HUES6 (cell line): ENCODE results near the gene EMSY.

Experiments
- H3K27ac ChIP-seq: 2 replicates; pipeline ENCODE4 v1.7.0; 2013; ENCODE audit warnings: low read depth, mild to moderate bottlenecking, low read length, inconsistent platforms
- H3K27me3 ChIP-seq: 2 replicates; pipeline ENCODE4 v1.6.1; 2013; ENCODE audit warnings: low read length; ENCODE audit not compliant: control insufficient read depth, insufficient read depth
- H3K36me3 ChIP-seq: 2 replicates; pipeline ENCODE4 v1.6.1; 2013; ENCODE audit warnings: low read length; ENCODE audit not compliant: control insufficient read depth, insufficient read depth
- H3K4me1 ChIP-seq: 2 replicates; pipeline ENCODE4 v1.6.1; 2013; ENCODE audit warnings: low read length; ENCODE audit not compliant: control insufficient read depth, insufficient read depth
- H3K4me3 ChIP-seq: 2 replicates; pipeline ENCODE4 v1.5.1; 2013; ENCODE audit warnings: low read depth, low read length
- H3K9ac ChIP-seq: one replicate; pipeline ENCODE4 v1.6.1; 2013; ENCODE audit warnings: mild to moderate bottlenecking, low read length
- H3K9me3 ChIP-seq: 2 replicates; pipeline ENCODE4 v1.6.1; 2013; ENCODE audit warnings: low read depth, low read length; ENCODE audit not compliant: control insufficient read depth, insufficient read depth

Gene EMSY

GRCh38 chr11:76419896-76420295 lies 24.9 kb upstream of the EMSY start:
- Histone ChIP-seq H3K4me1 (no peaks in the 10 kb centered on the region), H3K36me3 (no peaks in the 10 kb centered on the region)

GRCh38 chr11:76424379-76424778 lies 20.4 kb upstream of the EMSY start:
- no peak overlapping the region for H3K4me3 ChIP-seq
- no peaks in the 10 kb centered on the region for H3K27me3 ChIP-seq
- H3K9me3 ChIP-seq: no peaks in the 10 kb centered on the region
- no peaks in the 10 kb centered on the region for H3K36me3 ChIP-seq
- no peak overlapping the region for H3K9ac ChIP-seq
- H3K4me1 ChIP-seq: 0 out of 2 replicates have a peak, but pooled peaks cover 3% of the 10 kb centered on the region
- no peak overlapping the region for H3K27ac ChIP-seq

More at GRCh38 chr11:76419896-76420295, 24.9 kb upstream of the EMSY start:
- Histone ChIP-seq H3K27ac (no peak overlapping the region), H3K4me3 (no peak overlapping the region), H3K9me3 (no peaks in the 10 kb centered on the region), H3K9ac (no peak overlapping the region), H3K27me3 (no peaks in the 10 kb centered on the region)

- H3K27me3 ChIP-seq: no peaks in the 10 kb centered on the region
- no peaks in the 10 kb centered on the region for H3K36me3 ChIP-seq
- H3K9ac ChIP-seq: no peak overlapping the region
- H3K4me1 ChIP-seq: 0 out of 2 replicates have a peak, but pooled peaks cover 3% of the 10 kb centered on the region
- no peak overlapping the region for H3K4me3 ChIP-seq
- no peak overlapping the region for H3K27ac ChIP-seq
- H3K9me3 ChIP-seq: no peaks in the 10 kb centered on the region
Measured at GRCh38 chr11:76424891-76425290, 19.9 kb upstream of the EMSY start.

- Histone ChIP-seq H3K9me3 (no peaks in the 10 kb centered on the region), H3K9ac (no peak overlapping the region), H3K27ac (no peak overlapping the region), H3K4me3 (no peak overlapping the region), H3K27me3 (no peaks in the 10 kb centered on the region), H3K36me3 (no peaks in the 10 kb centered on the region), H3K4me1 (0 out of 2 replicates have a peak, but pooled peaks cover 3% of the 10 kb centered on the region)
Measured at GRCh38 chr11:76426660-76427059, 18.2 kb upstream of the EMSY start.

GRCh38 chr11:76436020-76436419 lies 8.8 kb upstream of the EMSY start:
- H3K27me3 ChIP-seq: no peaks in the 10 kb centered on the region
- H3K27ac ChIP-seq: no peak overlapping the region
- no peaks in the 10 kb centered on the region for H3K36me3 ChIP-seq
- no peak overlapping the region for H3K4me3 ChIP-seq
- no peak overlapping the region for H3K9ac ChIP-seq
- no peaks in the 10 kb centered on the region for H3K4me1 ChIP-seq
- no peaks in the 10 kb centered on the region for H3K9me3 ChIP-seq

GRCh38 chr11:76443268-76443980 lies 1.4 kb upstream of the EMSY start:
- peak overlapping the region; percentile 89 for H3K4me3 ChIP-seq
- H3K27ac ChIP-seq: peak overlapping the region; percentile 94
- peaks cover 28% of the 10 kb centered on the region for H3K4me1 ChIP-seq
- no peaks in the 10 kb centered on the region for H3K9me3 ChIP-seq
- peaks cover 9% of the 10 kb centered on the region; the same call in 1 of the 2 replicates for H3K36me3 ChIP-seq
- no peaks in the 10 kb centered on the region for H3K27me3 ChIP-seq
- H3K9ac ChIP-seq: peak overlapping the region; percentile 97

GRCh38 chr11:76444065-76444383 lies 794 bp upstream of the EMSY start:
- Histone ChIP-seq H3K4me1 (peaks cover 32% of the 10 kb centered on the region), H3K27me3 (no peaks in the 10 kb centered on the region), H3K9me3 (no peaks in the 10 kb centered on the region), H3K36me3 (peaks cover 9% of the 10 kb centered on the region; the same call in 1 of the 2 replicates), H3K4me3 (peak overlapping the region; percentile 89), H3K27ac (peak overlapping the region; percentile 94), H3K9ac (peak overlapping the region; percentile 97)

- no peaks in the 10 kb centered on the region for H3K9me3 ChIP-seq
Measured at GRCh38 chr11:76445121-76446084, 585 bp downstream of the EMSY start.

GRCh38 chr11:76448506-76448905 lies 3.7 kb downstream of the EMSY start:
- Histone ChIP-seq H3K27me3 (no peaks in the 10 kb centered on the region), H3K9me3 (no peaks in the 10 kb centered on the region), H3K27ac (peak overlapping the region; percentile 48; the same call in 1 of the 2 replicates), H3K4me3 (0 out of 2 replicates have a peak overlapping the region, but pooled peaks have one; percentile 16), H3K36me3 (peaks cover 16% of the 10 kb centered on the region), H3K4me1 (peaks cover 47% of the 10 kb centered on the region), H3K9ac (no peak overlapping the region)

More at GRCh38 chr11:76445121-76446084, 585 bp downstream of the EMSY start:
- Histone ChIP-seq H3K4me1 (peaks cover 41% of the 10 kb centered on the region), H3K9ac (peak overlapping the region; percentile 97), H3K27ac (peak overlapping the region; percentile 94; the same call in 1 of the 2 replicates), H3K36me3 (peaks cover 13% of the 10 kb centered on the region), H3K4me3 (peak overlapping the region; percentile 89), H3K27me3 (no peaks in the 10 kb centered on the region)

- no peak overlapping the region for H3K4me3 ChIP-seq
- H3K9ac ChIP-seq: no peak overlapping the region
- peak overlapping the region; percentile 48; the same call in 1 of the 2 replicates for H3K27ac ChIP-seq
- H3K36me3 ChIP-seq: peaks cover 12% of the 10 kb centered on the region
- H3K4me1 ChIP-seq: peaks cover 67% of the 10 kb centered on the region
- H3K27me3 ChIP-seq: no peaks in the 10 kb centered on the region
- H3K9me3 ChIP-seq: no peaks in the 10 kb centered on the region
Measured at GRCh38 chr11:76453248-76453647, 8.4 kb downstream of the EMSY start.

GRCh38 chr11:76455331-76455730 lies 10.5 kb downstream of the EMSY start:
- peak overlapping the region; percentile 59 for H3K9ac ChIP-seq
- peaks cover 20% of the 10 kb centered on the region for H3K36me3 ChIP-seq
- no peaks in the 10 kb centered on the region for H3K27me3 ChIP-seq
- H3K9me3 ChIP-seq: no peaks in the 10 kb centered on the region
- peak overlapping the region; percentile 95 for H3K27ac ChIP-seq
- peaks cover 62% of the 10 kb centered on the region for H3K4me1 ChIP-seq
- peak overlapping the region; percentile 35 for H3K4me3 ChIP-seq
